Measurements from ENCODE around the gene DBNL.

DNA sequence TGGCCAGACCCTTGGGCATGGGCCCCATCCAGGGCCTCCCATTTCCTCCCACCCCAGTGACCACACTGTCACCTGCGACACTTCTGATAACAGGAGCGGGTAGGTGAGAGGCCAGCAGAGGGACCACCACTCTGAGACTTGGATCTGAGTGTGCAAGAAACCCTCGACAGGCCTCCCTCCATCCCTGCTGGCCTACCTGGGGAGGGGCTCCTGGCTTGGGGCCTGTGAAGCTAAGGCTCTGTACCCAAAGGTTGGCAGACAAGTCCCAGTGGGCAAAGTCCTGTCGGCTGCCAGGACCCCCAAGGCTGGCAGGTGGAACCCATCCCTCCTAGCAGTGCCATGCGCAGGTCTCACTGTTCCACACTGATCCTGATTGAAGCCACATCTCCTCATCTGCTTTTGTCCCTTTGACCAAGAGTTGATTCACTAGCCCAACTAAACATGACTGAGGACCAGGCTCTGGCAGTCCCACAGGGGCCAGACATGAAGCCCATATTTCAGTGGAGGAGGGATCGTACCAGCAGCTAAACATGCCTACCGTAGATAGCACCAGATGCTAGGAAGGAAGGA lies 22.1 kb downstream of the DBNL start:
- no peak for TF ChIP-seq POLR2A (IDR thresholded peaks at IDR 0.05)
- TF ChIP-seq, protein P1, sequence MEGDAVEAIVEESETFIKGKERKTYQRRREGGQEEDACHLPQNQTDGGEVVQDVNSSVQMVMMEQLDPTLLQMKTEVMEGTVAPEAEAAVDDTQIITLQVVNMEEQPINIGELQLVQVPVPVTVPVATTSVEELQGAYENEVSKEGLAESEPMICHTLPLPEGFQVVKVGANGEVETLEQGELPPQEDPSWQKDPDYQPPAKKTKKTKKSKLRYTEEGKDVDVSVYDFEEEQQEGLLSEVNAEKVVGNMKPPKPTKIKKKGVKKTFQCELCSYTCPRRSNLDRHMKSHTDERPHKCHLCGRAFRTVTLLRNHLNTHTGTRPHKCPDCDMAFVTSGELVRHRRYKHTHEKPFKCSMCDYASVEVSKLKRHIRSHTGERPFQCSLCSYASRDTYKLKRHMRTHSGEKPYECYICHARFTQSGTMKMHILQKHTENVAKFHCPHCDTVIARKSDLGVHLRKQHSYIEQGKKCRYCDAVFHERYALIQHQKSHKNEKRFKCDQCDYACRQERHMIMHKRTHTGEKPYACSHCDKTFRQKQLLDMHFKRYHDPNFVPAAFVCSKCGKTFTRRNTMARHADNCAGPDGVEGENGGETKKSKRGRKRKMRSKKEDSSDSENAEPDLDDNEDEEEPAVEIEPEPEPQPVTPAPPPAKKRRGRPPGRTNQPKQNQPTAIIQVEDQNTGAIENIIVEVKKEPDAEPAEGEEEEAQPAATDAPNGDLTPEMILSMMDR (IDR thresholded peaks at IDR 0.05) = no peak

Measured in tibial nerve (tissue), 3 donors.